ENCODE measurements around the gene AOPEP. TPM values are rescaled to one million over a fixed set of nuclear protein-coding genes. Genes with fewer than 3 reads are reported as not detected.

AOPEP gene
- total and polyA plus RNA-seq, 10 donors, result 14.8 to 86.1 (median 51.3) TPM

- no peak for DNase-seq
- H3K4me1 ChIP-seq, result peaks cover 0 to under 1% (median 0%) of the 10 kb centered on the region in 6 donors
- no peaks in the 10 kb centered on the region for H3K27me3 ChIP-seq (replicated peaks in 1 of 7)
- H3K36me3 ChIP-seq, result no peaks in the 10 kb centered on the region
- 76 to 83% (median 80%) methylated on average over 8 of the region's 8 CpGs for WGBS, 5 donors
- TF ChIP-seq POLR2A (IDR thresholded peaks at IDR 0.05) (no peak), POLR2AphosphoS5 (IDR thresholded peaks at IDR 0.05) (no peak), CTCF (IDR thresholded peaks at IDR 0.05 in 8 of 11, conservative IDR thresholded peaks at IDR 0.05 in 3 of 11) (no peak)
- intact Hi-C loops (cut with DNase I; ENCODE audit: low total_unique reads), result no loop called here
- no peak overlapping the region for H3K27ac ChIP-seq
- H3K4me3 ChIP-seq, result no peak overlapping the region
- H3K9me3 ChIP-seq, result no peaks in the 10 kb centered on the region
Measured at GRCh38 chr9:94907264-94907936, 180.9 kb downstream of the AOPEP start.

- H3K4me1 ChIP-seq, result no peaks in the 10 kb centered on the region
- no peak for DNase-seq
- H3K27ac ChIP-seq, result no peak overlapping the region
- TF ChIP-seq POLR2A (IDR thresholded peaks at IDR 0.05), result no peak
- TF ChIP-seq CTCF (IDR thresholded peaks at IDR 0.05 in 8 of 11, conservative IDR thresholded peaks at IDR 0.05 in 3 of 11), result no peak
- no peak for TF ChIP-seq POLR2AphosphoS5 (IDR thresholded peaks at IDR 0.05)
- H3K9me3 ChIP-seq, result no peaks in the 10 kb centered on the region
- H3K4me3 ChIP-seq, result no peak overlapping the region
- no peaks in the 10 kb centered on the region for H3K36me3 ChIP-seq
- 61 to 82% (median 72%) methylated on average over 9 of the region's 9 CpGs for WGBS, 5 donors
- intact Hi-C loops (cut with DNase I; ENCODE audit: low total_unique reads), result no loop called here
- H3K27me3 ChIP-seq (replicated peaks in 1 of 7), result no peaks in the 10 kb centered on the region
Measured at GRCh38 chr9:94908011-94908563, 181.6 kb downstream of the AOPEP start.

- Histone ChIP-seq H3K4me1 (no peaks in the 10 kb centered on the region), H3K4me3 (no peak overlapping the region), H3K9me3 (no peaks in the 10 kb centered on the region), H3K27me3 (replicated peaks in 1 of 7) (no peaks in the 10 kb centered on the region), H3K27ac (no peak overlapping the region), H3K36me3 (no peaks in the 10 kb centered on the region)
- intact Hi-C loops (cut with DNase I; ENCODE audit: low total_unique reads), result no loop called here
- 83 to 89% (median 86%) methylated on average over 9 of the region's 9 CpGs for WGBS, 5 donors
- TF ChIP-seq CTCF (IDR thresholded peaks at IDR 0.05 in 8 of 11, conservative IDR thresholded peaks at IDR 0.05 in 3 of 11), result no peak
- no peak for TF ChIP-seq POLR2A (IDR thresholded peaks at IDR 0.05)
- TF ChIP-seq POLR2AphosphoS5 (IDR thresholded peaks at IDR 0.05), result no peak
- DNase-seq, result no peak
Measured at GRCh38 chr9:94908583-94909249, 182.2 kb downstream of the AOPEP start.

- intact Hi-C loops (cut with DNase I; ENCODE audit: low total_unique reads), result no loop called here
Measured at GRCh38 chr9:94909250-94909894, 182.9 kb downstream of the AOPEP start.

More at GRCh38 chr9:94909250-94909894, 182.9 kb downstream of the AOPEP start:
- TF ChIP-seq POLR2A (IDR thresholded peaks at IDR 0.05) (no peak), CTCF (IDR thresholded peaks at IDR 0.05 in 8 of 11, conservative IDR thresholded peaks at IDR 0.05 in 3 of 11) (no peak), POLR2AphosphoS5 (IDR thresholded peaks at IDR 0.05) (no peak)
- no peaks in the 10 kb centered on the region for H3K36me3 ChIP-seq
- WGBS, 5 donors, result 89 to 96% (median 93%) methylated on average over 10 to 12 of the region's 12 CpGs
- H3K27me3 ChIP-seq (replicated peaks in 1 of 7), result no peaks in the 10 kb centered on the region
- no peak for DNase-seq
- H3K27ac ChIP-seq, result no peak overlapping the region
- no peak overlapping the region for H3K4me3 ChIP-seq
- H3K9me3 ChIP-seq, result no peaks in the 10 kb centered on the region
- H3K4me1 ChIP-seq, result no peaks in the 10 kb centered on the region

Measured in spleen (tissue), 11 donors.